ENCODE measurements around the gene NUBP1.

Gene NUBP1

GRCh38 chr16:10806698-10807097, 63.1 kb downstream of the NUBP1 start:
- no peak for DNase-seq (ENCODE audit: low read depth)

GRCh38 chr16:10808218-10808617, 64.6 kb downstream of the NUBP1 start:
- no peak for DNase-seq (ENCODE audit: low read depth)

GRCh38 chr16:10808850-10809249, 65.2 kb downstream of the NUBP1 start:
- DNase-seq (ENCODE audit: low read depth), result no peak

- DNase-seq (ENCODE audit: low read depth), result no peak
Measured at GRCh38 chr16:10809706-10810105, 66.1 kb downstream of the NUBP1 start.

- no peak for DNase-seq (ENCODE audit: low read depth)
Measured at GRCh38 chr16:10812312-10813098, 68.9 kb downstream of the NUBP1 start.

GRCh38 chr16:10813099-10813455, 69.4 kb downstream of the NUBP1 start:
- DNase-seq (ENCODE audit: low read depth), result no peak

GRCh38 chr16:10817514-10817913, 73.9 kb downstream of the NUBP1 start:
- DNase-seq (ENCODE audit: low read depth), result no peak

DNA sequence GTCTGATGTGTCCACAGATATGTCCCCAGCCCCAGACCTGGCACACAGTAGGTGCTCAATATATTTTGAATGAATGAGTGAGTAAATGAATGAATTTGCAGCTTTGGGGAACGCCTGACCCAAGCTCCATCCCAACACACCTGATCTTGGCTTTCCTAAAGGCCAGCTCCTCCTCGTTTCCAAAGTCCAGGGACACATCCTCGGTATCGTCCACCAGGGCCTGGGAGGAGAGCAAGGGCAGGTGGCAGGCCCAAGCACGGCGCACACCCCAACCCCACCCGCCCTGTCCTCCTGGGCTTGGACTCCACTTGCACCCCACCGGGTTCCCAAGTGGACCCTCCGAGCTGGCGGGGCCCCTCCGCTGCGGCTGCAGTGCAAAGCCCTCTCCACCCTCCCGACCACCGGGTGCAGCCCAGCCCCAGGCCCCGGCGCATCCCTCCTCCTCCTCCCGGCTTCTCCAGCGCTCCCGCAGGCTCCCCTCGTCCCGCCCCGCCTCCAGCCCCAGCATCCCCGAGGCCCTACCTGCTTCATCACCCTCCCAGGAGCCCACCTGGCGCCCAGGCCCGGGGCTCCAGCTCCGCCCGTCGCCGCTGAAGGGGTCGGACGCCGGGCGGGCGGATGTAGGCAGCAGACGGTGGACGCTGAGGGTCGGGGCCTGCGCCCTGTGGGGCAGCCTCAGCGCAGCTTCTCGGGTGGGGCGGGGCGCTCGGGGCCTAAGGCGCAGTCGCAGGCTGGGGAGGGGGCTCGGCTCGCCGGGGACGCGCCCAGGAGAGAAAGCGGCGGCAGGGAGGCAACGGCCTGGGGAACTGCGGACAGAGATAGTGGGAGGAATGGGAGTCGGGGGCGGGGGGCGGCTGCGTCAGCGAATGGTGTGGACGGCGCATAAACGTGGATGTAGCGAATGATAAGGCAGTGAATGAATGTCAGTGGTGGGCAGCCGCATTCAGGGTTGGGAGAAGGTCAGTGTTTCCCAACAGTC, 74.6 kb downstream of the NUBP1 start, which contains the start of gene TVP23A:
Gene TVP23A, minus strand, starts transcription at position 832 of the 979 bp plus-strand sequence. Its CDS starts 301 bp downstream, at position 531.
- no peak for DNase-seq (ENCODE audit: low read depth)

All from activated T-cell treated with anti-CD3 and anti-CD28 coated beads for 24 hours (primary cell).